Naive thymus-derived CD8-positive, alpha-beta T cell (primary cell): Measurements from ENCODE around the gene TENT5A. TPM values are rescaled to one million over a fixed set of nuclear protein-coding genes. Genes with fewer than 3 reads are reported as not detected.
"Not testable (repeated sequence)": the region's sequence is repeated elsewhere in the genome, so short reads cannot be mapped to it uniquely, and the experiment has no call there.

ENCODE experiments used
- ATAC-seq, 2 donors: fragments of 150-1000 bp; cut with Tn5 transposase in 1 of 2; sonication (Bioruptor Pico), chemical (Tn5 transposase) in 1 of 2; 1 replicate in 1 of 2; 2 replicates in 1 of 2; pipeline ENCODE4 v1.10.0; 2021; ENCODE audit warnings: mild to moderate bottlenecking in 2 of 2, moderate library complexity in 2 of 2
- POLR2A ChIA-PET: fragments of 350-600 bp; sonication (Branson Sonifier 250); formaldehyde crosslinking; loops from one replicate; lab custom pipeline; 2021; ENCODE audit warnings: antibody characterized with exemption; lab: Charles Lee
- DNase-seq, 10 donors: peaks; one replicate each; pipeline versions ENCODE4 v3.0.0 to v3.0.0-alpha.2; 2020 to 2022
- H3K27ac Mint-ChIP-seq, 10 donors: one replicate each; pipeline ENCODE4 v1.8.0; 2020 to 2022; ENCODE audit warnings: mild to moderate bottlenecking in 10 of 10, mixed read lengths in 10 of 10, moderate library complexity in 4 of 10, inconsistent platforms in 1 of 10
- H3K27me3 Mint-ChIP-seq, 5 donors: one replicate each; pipeline ENCODE4 v1.8.0; 2021 to 2022; ENCODE audit warnings: mixed read lengths in 5 of 5
- H3K36me3 Mint-ChIP-seq, 3 donors: one replicate each; pipeline ENCODE4 v1.8.0; 2020 to 2022; ENCODE audit warnings: mixed read lengths in 3 of 3, mild to moderate bottlenecking in 2 of 3, inconsistent platforms in 1 of 3
- H3K4me1 Mint-ChIP-seq, 4 donors: one replicate each; pipeline ENCODE4 v1.8.0; 2021 to 2022; ENCODE audit warnings: mixed read lengths in 4 of 4
- H3K4me3 Mint-ChIP-seq, 10 donors: one replicate each; pipeline ENCODE4 v1.8.0; 2020 to 2022; ENCODE audit warnings: mild to moderate bottlenecking in 10 of 10, mixed read lengths in 10 of 10, moderate library complexity in 6 of 10, inconsistent platforms in 1 of 10
- H3K9me3 Mint-ChIP-seq, 9 donors: one replicate each; pipeline ENCODE4 v1.8.0; 2020 to 2022; ENCODE audit warnings: mixed read lengths in 9 of 9, mild to moderate bottlenecking in 3 of 9, inconsistent platforms in 1 of 9, moderate library complexity in 1 of 9
- polyA plus RNA-seq, 3 donors: library from polyadenylated mRNA; unstranded; fragments of 300-500 nt; fragmentation: Illumina TruSeq; gene quantifications; one replicate each; pipeline ENCODE4 v1.2.3, GENCODE V29; 2021
- total RNA-seq, 8 experiments: library from RNA in 2 of 8; stranded (reverse) in 2 of 8; gene quantifications; one replicate each; pipeline ENCODE4 v1.2.3 and lab custom pipeline; 2021 to 2026

Gene TENT5A
- total and polyA plus RNA-seq, 5 experiments from 2014 or later, result 2.6 to 7.4 (median 4.6) TPM

DNA sequence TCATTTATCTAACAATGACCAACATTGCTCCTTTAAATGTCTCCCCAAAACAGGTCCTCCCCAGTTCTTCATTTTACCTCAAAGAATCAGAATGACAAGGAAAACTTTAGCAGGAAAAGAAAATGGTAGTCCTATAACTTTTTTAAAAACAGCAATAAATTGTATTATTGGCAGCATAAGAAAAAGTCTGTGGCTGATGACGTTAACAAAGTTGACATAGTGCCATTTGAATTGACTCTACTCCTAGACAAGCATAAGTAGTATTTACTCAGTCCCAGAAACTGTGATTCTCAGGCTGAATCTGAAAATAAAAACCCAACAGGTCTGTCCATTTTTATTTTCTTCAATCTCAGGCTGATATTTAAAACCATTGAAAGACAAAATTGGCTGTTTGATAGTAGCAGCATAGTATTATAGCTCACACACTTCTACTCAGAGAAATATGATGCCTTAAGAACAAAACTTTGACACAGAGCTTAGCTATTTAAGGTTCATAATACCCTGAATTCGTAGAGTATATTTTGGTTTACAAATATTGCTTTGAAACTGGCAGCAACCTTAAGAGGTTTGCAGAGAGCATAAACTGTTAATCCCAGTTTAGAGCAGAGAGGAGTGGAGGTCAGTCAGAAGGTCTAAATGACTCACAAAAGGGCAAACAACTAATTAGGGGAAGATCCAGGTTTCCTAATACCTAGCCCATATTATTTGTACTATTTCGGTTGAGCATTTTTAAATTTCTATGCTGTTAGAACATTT lies 35.0 kb upstream of the TENT5A start:
- DNase-seq (no peak), ATAC-seq (no peak)
- peaks cover 0 to 26% (median 3%) of the 10 kb centered on the region in 5 donors for H3K27me3 Mint-ChIP-seq
- no peak overlapping the region for H3K27ac Mint-ChIP-seq
- H3K4me3 Mint-ChIP-seq, result no peak overlapping the region
- H3K9me3 Mint-ChIP-seq, result peaks cover 0 to 1% (median 0%) of the 10 kb centered on the region in 9 donors
- POLR2A ChIA-PET, result no interaction called here
- no peaks in the 10 kb centered on the region for H3K36me3 Mint-ChIP-seq
- H3K4me1 Mint-ChIP-seq, result no peaks in the 10 kb centered on the region

DNA sequence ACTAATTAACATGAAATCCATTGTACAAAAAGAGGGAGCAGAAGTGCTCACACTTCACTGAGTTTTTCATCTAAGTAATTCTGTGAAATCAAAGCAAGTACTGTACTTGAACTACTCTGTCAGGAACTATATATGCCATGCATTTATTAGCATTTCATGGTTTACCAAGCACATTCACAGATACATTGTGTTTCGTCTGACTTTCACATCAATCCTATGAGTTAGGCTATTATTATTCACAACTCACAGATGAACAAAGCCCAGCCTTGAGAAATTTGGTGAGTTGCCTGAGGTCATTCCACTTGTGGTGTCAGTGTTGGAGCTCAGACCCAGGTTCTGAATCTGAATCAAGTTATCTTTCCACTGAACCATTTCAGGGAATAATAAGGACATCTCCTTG lies 33.7 kb upstream of the TENT5A start:
- ATAC-seq (no peak), DNase-seq (no peak)
- Mint-ChIP-seq H3K36me3 (no peaks in the 10 kb centered on the region), H3K4me1 (no peaks in the 10 kb centered on the region), H3K9me3 (peaks cover 0 to 7% (median 0%) of the 10 kb centered on the region in 9 donors), H3K27me3 (peaks cover 0 to 26% (median 3%) of the 10 kb centered on the region in 5 donors), H3K27ac (no peak overlapping the region), H3K4me3 (no peak overlapping the region)
- POLR2A ChIA-PET, result no interaction called here

GRCh38 chr6:81785377-81785776 lies 32.9 kb upstream of the TENT5A start:
- Mint-ChIP-seq H3K9me3 (peaks cover 0 to 7% (median 0%) of the 10 kb centered on the region in 9 donors), H3K27me3 (peaks cover 0 to 23% (median 1%) of the 10 kb centered on the region in 5 donors), H3K4me3 (no peak overlapping the region), H3K4me1 (no peaks in the 10 kb centered on the region), H3K27ac (no peak overlapping the region), H3K36me3 (no peaks in the 10 kb centered on the region)
- DNase-seq (no peak), ATAC-seq (no peak)
- POLR2A ChIA-PET, result no interaction called here

GRCh38 chr6:81783893-81784292 lies 31.4 kb upstream of the TENT5A start:
- Mint-ChIP-seq H3K4me3 (no peak overlapping the region), H3K4me1 (no peaks in the 10 kb centered on the region), H3K27ac (no peak overlapping the region), H3K27me3 (peaks cover 0 to 18% (median 1%) of the 10 kb centered on the region in 5 donors), H3K36me3 (no peaks in the 10 kb centered on the region), H3K9me3 (peaks cover 0 to 7% (median 0%) of the 10 kb centered on the region in 9 donors)
- POLR2A ChIA-PET, result no interaction called here
- ATAC-seq (no peak), DNase-seq (no peak)

- H3K9me3 Mint-ChIP-seq, result peaks cover 0 to 7% (median 0%) of the 10 kb centered on the region in 9 donors
- DNase-seq (no peak), ATAC-seq (no peak)
- H3K36me3 Mint-ChIP-seq, result no peaks in the 10 kb centered on the region
- H3K4me1 Mint-ChIP-seq, result no peaks in the 10 kb centered on the region
- H3K27ac Mint-ChIP-seq, result no peak overlapping the region
- POLR2A ChIA-PET, result no interaction called here
- H3K4me3 Mint-ChIP-seq, result no peak overlapping the region
- peaks cover 0 to 23% (median 1%) of the 10 kb centered on the region in 5 donors for H3K27me3 Mint-ChIP-seq
Measured at GRCh38 chr6:81781624-81782023, 29.1 kb upstream of the TENT5A start.

GRCh38 chr6:81777586-81778268 lies 25.2 kb upstream of the TENT5A start:
- DNase-seq, result no peak
- ATAC-seq, result no peak
- H3K27ac Mint-ChIP-seq, result no peak overlapping the region
- peaks cover 0 to 7% (median 0%) of the 10 kb centered on the region in 9 donors for H3K9me3 Mint-ChIP-seq
- no peaks in the 10 kb centered on the region for H3K36me3 Mint-ChIP-seq
- no peaks in the 10 kb centered on the region for H3K4me1 Mint-ChIP-seq
- no peak overlapping the region for H3K4me3 Mint-ChIP-seq
- H3K27me3 Mint-ChIP-seq, result peaks cover 0 to 17% (median 1%) of the 10 kb centered on the region in 5 donors
- POLR2A ChIA-PET, result no interaction called here

DNA sequence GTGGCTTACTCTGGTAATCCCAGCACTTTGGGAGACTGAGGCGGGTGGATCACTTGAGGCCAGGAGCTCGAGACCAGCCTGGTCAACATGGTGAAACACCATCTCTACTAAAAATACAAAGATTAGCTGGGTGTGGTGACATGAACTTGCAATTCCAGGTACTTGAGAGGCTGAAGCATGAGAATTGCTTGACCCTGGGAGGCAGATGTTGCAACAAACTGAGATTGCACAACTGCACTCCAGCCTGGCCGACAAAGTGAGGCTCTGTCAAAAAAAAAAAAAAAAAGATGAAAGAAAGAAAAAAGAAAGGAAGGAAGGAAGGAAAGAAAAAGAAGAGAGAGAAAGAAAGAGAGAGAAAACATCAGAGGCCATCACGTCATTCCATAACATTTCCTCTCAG lies 23.7 kb upstream of the TENT5A start:
- H3K9me3 Mint-ChIP-seq, H3K4me3 Mint-ChIP-seq, H3K27ac Mint-ChIP-seq, DNase-seq, H3K4me1 Mint-ChIP-seq, H3K36me3 Mint-ChIP-seq, POLR2A ChIA-PET, ATAC-seq: not testable (repeated sequence)
- H3K27me3 Mint-ChIP-seq, result peaks cover 0 to 13% (median 0%) of the 10 kb centered on the region in 5 donors

DNA sequence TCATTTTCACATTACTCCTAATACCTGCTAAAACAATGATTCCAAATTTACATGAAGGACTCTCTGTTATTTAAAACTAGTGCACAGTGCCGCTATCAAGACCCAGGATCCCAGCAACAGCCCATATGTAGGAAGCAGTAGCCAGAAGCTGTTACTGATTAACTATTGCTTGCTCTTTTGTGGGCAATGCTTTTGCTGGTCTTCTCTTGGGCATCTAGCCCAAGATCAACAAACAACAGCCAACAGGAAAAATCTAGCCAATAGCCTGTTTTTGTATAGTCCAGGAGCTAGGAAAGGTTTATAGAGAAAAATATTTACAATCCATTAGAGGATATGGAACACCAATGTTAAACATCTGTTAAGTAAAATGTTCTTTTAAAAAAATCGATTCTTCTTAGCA lies 22.1 kb upstream of the TENT5A start:
- H3K36me3 Mint-ChIP-seq, result no peaks in the 10 kb centered on the region
- no peaks in the 10 kb centered on the region for H3K4me1 Mint-ChIP-seq
- H3K27me3 Mint-ChIP-seq, result peaks cover 0 to 19% (median 0%) of the 10 kb centered on the region in 5 donors
- no peak overlapping the region for H3K27ac Mint-ChIP-seq
- POLR2A ChIA-PET, result no interaction called here
- ATAC-seq (no peak), DNase-seq (no peak)
- no peaks in the 10 kb centered on the region for H3K9me3 Mint-ChIP-seq
- H3K4me3 Mint-ChIP-seq, result no peak overlapping the region

- H3K36me3 Mint-ChIP-seq, result no peaks in the 10 kb centered on the region
- H3K27me3 Mint-ChIP-seq, result peaks cover 0 to 19% (median 0%) of the 10 kb centered on the region in 5 donors
- no peak overlapping the region for H3K27ac Mint-ChIP-seq
- H3K4me3 Mint-ChIP-seq, result no peak overlapping the region
- no peaks in the 10 kb centered on the region for H3K9me3 Mint-ChIP-seq
- DNase-seq (no peak), ATAC-seq (no peak)
- POLR2A ChIA-PET, result no interaction called here
- H3K4me1 Mint-ChIP-seq, result no peaks in the 10 kb centered on the region
Measured at GRCh38 chr6:81773887-81774286, 21.4 kb upstream of the TENT5A start.

DNA sequence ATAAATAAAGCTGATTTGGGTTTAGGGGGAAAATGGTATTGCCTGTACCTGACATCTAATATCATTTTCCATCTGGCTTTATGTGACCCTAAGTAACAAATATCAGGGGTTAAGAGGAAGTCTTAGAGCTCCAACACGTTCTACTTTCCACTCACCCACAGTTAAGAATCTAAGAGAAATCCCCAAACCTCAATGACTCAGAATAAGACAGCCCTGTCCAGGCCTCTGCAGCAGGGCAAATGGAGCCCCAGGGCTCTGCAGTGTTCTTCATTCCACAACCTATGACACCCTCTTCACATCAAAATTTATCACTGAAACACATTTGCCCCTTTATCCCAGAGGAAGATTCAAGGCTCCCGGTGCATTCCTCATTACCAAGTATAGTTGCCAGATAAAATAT lies 20.3 kb upstream of the TENT5A start:
- Mint-ChIP-seq H3K9me3 (no peaks in the 10 kb centered on the region), H3K27ac (no peak overlapping the region), H3K27me3 (peaks cover 0 to 19% (median 3%) of the 10 kb centered on the region in 5 donors), H3K36me3 (no peaks in the 10 kb centered on the region), H3K4me1 (no peaks in the 10 kb centered on the region), H3K4me3 (no peak overlapping the region)
- DNase-seq (no peak), ATAC-seq (no peak)
- POLR2A ChIA-PET, result no interaction called here

GRCh38 chr6:81771097-81771496 lies 18.6 kb upstream of the TENT5A start:
- Mint-ChIP-seq H3K4me1 (no peaks in the 10 kb centered on the region), H3K27ac (no peak overlapping the region), H3K4me3 (no peak overlapping the region), H3K27me3 (peaks cover 0 to 13% (median 6%) of the 10 kb centered on the region in 5 donors), H3K36me3 (no peaks in the 10 kb centered on the region), H3K9me3 (no peaks in the 10 kb centered on the region)
- ATAC-seq, result no peak
- no peak for DNase-seq
- POLR2A ChIA-PET, result no interaction called here

DNA sequence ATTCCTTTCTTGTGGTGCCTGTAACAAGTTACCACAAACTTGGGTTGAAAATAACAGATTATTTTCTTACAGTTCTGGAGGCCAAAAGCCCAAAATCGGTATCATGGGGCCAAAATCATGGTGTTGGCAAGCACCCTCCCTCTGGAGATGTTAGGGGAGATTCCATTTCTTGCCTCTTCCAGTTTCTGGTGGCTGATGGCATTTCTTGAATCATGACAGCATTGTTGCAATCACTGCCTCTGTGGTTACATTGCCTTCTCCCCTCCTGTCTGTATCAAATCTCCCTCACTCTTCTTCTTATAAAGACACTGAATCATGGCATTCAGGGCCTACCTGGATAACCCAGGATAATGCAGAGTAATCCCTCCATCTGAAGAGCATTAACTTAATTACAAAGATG lies 17.9 kb upstream of the TENT5A start:
- POLR2A ChIA-PET, result no interaction called here
- ATAC-seq (no peak), DNase-seq (no peak)
- Mint-ChIP-seq H3K9me3 (no peaks in the 10 kb centered on the region), H3K4me1 (no peaks in the 10 kb centered on the region), H3K36me3 (no peaks in the 10 kb centered on the region), H3K27ac (no peak overlapping the region), H3K27me3 (peaks cover 0 to 13% (median 6%) of the 10 kb centered on the region in 5 donors), H3K4me3 (no peak overlapping the region)

DNA sequence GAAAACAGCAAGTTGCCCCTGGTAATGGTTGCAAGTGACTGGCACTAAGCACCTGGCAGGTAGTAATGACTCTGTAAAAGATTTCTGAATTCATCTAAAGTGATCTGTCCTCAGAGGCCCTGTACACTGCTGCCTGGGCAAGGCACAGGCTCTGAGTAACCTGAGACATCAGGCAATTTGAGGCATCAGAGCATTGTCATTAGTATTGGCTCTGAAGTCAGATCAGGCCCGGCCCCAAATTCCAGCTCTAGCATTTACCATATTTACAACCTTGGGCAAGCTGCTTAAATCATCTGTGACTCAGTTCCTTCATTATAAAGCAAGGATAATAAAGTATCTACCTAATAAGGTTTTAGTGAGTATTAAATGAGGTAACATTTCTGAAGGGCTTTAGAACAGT lies 17.3 kb upstream of the TENT5A start:
- Mint-ChIP-seq H3K4me1 (no peaks in the 10 kb centered on the region), H3K4me3 (no peak overlapping the region), H3K27me3 (peaks cover 3 to 19% (median 10%) of the 10 kb centered on the region in 5 donors), H3K36me3 (peaks cover 0 to 3% (median 0%) of the 10 kb centered on the region in 3 donors), H3K27ac (no peak overlapping the region), H3K9me3 (peaks cover 0 to 4% (median 0%) of the 10 kb centered on the region in 9 donors)
- no peak for ATAC-seq
- POLR2A ChIA-PET, result no interaction called here
- no peak for DNase-seq
